AG09319 (cell line): ENCODE results near the gene ZNF77.
"Not testable (repeated sequence)": the region's sequence is repeated elsewhere in the genome, so short reads cannot be mapped to it uniquely, and the experiment has no call there.

ENCODE experiments used
- DNase-seq: peaks from one replicate; pipeline ENCODE4 v3.0.0-alpha.2; 2010; ENCODE audit warnings: low read depth; ENCODE audit errors: extremely low read depth
- CTCF ChIP-seq: IDR thresholded peaks from 2 replicates; pipeline ENCODE4 v1.5.1; 2011; ENCODE audit warnings: low read depth, mild to moderate bottlenecking, inconsistent platforms, low read length, moderate library complexity

The ZNF77 gene

GRCh38 chr19:2969104-2969504, 24.3 kb upstream of the ZNF77 start:
- no peak for TF ChIP-seq CTCF
- no peak for DNase-seq

- no peak for DNase-seq
- no peak for TF ChIP-seq CTCF
Observed at GRCh38 chr19:2967972-2968371, 23.2 kb upstream of the ZNF77 start.

GRCh38 chr19:2964874-2965273, 20.1 kb upstream of the ZNF77 start:
- no peak for TF ChIP-seq CTCF
- DNase-seq, result no peak

GRCh38 chr19:2963631-2964030, 18.9 kb upstream of the ZNF77 start:
- not testable (repeated sequence) for DNase-seq

- no peak for TF ChIP-seq CTCF
- no peak for DNase-seq
Observed at GRCh38 chr19:2963122-2963521, 18.4 kb upstream of the ZNF77 start.

GRCh38 chr19:2962018-2962670, 17.4 kb upstream of the ZNF77 start:
- DNase-seq, result no peak
- TF ChIP-seq CTCF, result peak; percentile 61

- TF ChIP-seq CTCF, result no peak
Observed at GRCh38 chr19:2960120-2960519, 15.3 kb upstream of the ZNF77 start.

GRCh38 chr19:2957160-2957559, 12.4 kb upstream of the ZNF77 start:
- no peak for DNase-seq
- TF ChIP-seq CTCF, result no peak

More at GRCh38 chr19:2960120-2960519, 15.3 kb upstream of the ZNF77 start:
- no peak for DNase-seq
